WTC11 (cell line): Measurements from ENCODE around the gene NLN. TPM values are rescaled to one million over a fixed set of nuclear protein-coding genes. Genes with fewer than 3 reads are reported as not detected.

Experiments
- ATAC-seq: fragments of 200-7000 bp; cut with Tn5 transposase; 2 replicates; pipeline ENCODE4 v1.10.0; 2021; ENCODE audit warnings: mild to moderate bottlenecking, moderate library complexity
- CTCF ChIA-PET: fragments of 300-600 bp; sonication (Branson Sonifier 250); formaldehyde crosslinking; loops from one replicate; lab custom pipeline; 2021; ENCODE audit warnings: antibody characterized with exemption; lab: Charles Lee
- POLR2A ChIA-PET: fragments of 350-600 bp; sonication (Branson Sonifier 250); formaldehyde crosslinking; loops from one replicate; lab custom pipeline; 2021; ENCODE audit warnings: antibody characterized with exemption; lab: Charles Lee
- DNase-seq: peaks from one replicate; pipeline ENCODE4 v3.0.0; 2021; ENCODE audit warnings: low spot score
- H3K27ac Mint-ChIP-seq: 2 replicates; pipeline ENCODE4 v1.8.0; 2021; ENCODE audit warnings: mixed read lengths
- H3K27me3 Mint-ChIP-seq: 2 replicates; pipeline ENCODE4 v1.8.0; 2021; ENCODE audit warnings: low read depth, mild to moderate bottlenecking, moderate library complexity, mixed read lengths
- H3K36me3 Mint-ChIP-seq: 2 replicates; pipeline ENCODE4 v1.8.0; 2021; ENCODE audit warnings: mixed read lengths
- H3K4me1 Mint-ChIP-seq: 2 replicates; pipeline ENCODE4 v1.8.0; 2022; ENCODE audit warnings: mixed read lengths
- H3K4me3 Mint-ChIP-seq: 2 replicates; pipeline ENCODE4 v1.8.0; 2021; ENCODE audit warnings: mild to moderate bottlenecking, moderate library complexity, mixed read lengths
- H3K9me3 Mint-ChIP-seq: 2 replicates; pipeline ENCODE4 v1.8.0; 2021; ENCODE audit warnings: mixed read lengths
- ATF3 ChIP-seq: sonication (generic); formaldehyde crosslinking; conservative IDR thresholded peaks from 2 replicates; pipeline ENCODE4 v1.8.1; 2022; ENCODE audit warnings: mild to moderate bottlenecking, missing genetic modification reagents
- CDX4 ChIP-seq: fragments of 250-450 bp; sonication (Bioruptor Pico); IDR thresholded peaks from 2 replicates; pipeline ENCODE4 v1.9.0; 2021; ENCODE audit warnings: moderate library complexity, mild to moderate bottlenecking, inconsistent platforms, borderline replicate concordance
- CREB1 ChIP-seq: sonication (generic); formaldehyde crosslinking; IDR thresholded peaks from 2 replicates; pipeline ENCODE4 v1.8.0; 2023; ENCODE audit warnings: mild to moderate bottlenecking, missing genetic modification reagents
- CTCF ChIP-seq: fragments of 200-600 bp; IDR thresholded peaks from 2 replicates; pipeline ENCODE4 v1.8.0; 2022; ENCODE audit warnings: antibody characterized with exemption
- EMX1 ChIP-seq: fragments of 250-450 bp; sonication (Bioruptor Pico); IDR thresholded peaks from 2 replicates; pipeline ENCODE4 v1.8.0; 2021; ENCODE audit warnings: mild to moderate bottlenecking
- JUN ChIP-seq: sonication (generic); formaldehyde crosslinking; IDR thresholded peaks from 2 replicates; pipeline ENCODE4 v1.8.0; 2023; ENCODE audit warnings: mild to moderate bottlenecking, missing genetic modification reagents
- KAT7 ChIP-seq: sonication (generic); formaldehyde crosslinking; IDR thresholded peaks from 2 replicates; pipeline ENCODE4 v1.8.1; 2023; ENCODE audit warnings: missing genetic modification reagents, mild to moderate bottlenecking, borderline replicate concordance
- MXD4 ChIP-seq: fragments of 250-450 bp; sonication (Bioruptor Pico); IDR thresholded peaks from 2 replicates; pipeline ENCODE4 v1.8.0; 2021; ENCODE audit warnings: mild to moderate bottlenecking, moderate library complexity, borderline replicate concordance
- MYBL2 ChIP-seq: sonication (generic); formaldehyde crosslinking; IDR thresholded peaks from 2 replicates; pipeline ENCODE4 v1.8.1; 2023; ENCODE audit warnings: mild to moderate bottlenecking, moderate library complexity, missing genetic modification reagents
- NFATC4 ChIP-seq: fragments of 250-450 bp; sonication (Bioruptor Pico); IDR thresholded peaks from 2 replicates; pipeline ENCODE4 v1.9.0; 2021; ENCODE audit warnings: mild to moderate bottlenecking
- NR3C1 ChIP-seq: sonication (generic); formaldehyde crosslinking; conservative IDR thresholded peaks from 2 replicates; pipeline ENCODE4 v1.8.1; 2023; ENCODE audit warnings: low read depth, mild to moderate bottlenecking, missing genetic modification reagents
- PREB ChIP-seq: sonication (generic); formaldehyde crosslinking; IDR thresholded peaks from 2 replicates; pipeline ENCODE4 v1.8.1; 2022; ENCODE audit warnings: mild to moderate bottlenecking, missing genetic modification reagents, moderate library complexity, borderline replicate concordance
- RORB ChIP-seq: fragments of 250-450 bp; sonication (Bioruptor Pico); IDR thresholded peaks from 2 replicates; pipeline ENCODE4 v1.9.0; 2021; ENCODE audit warnings: mild to moderate bottlenecking
- SMAD3 ChIP-seq: sonication (generic); formaldehyde crosslinking; IDR thresholded peaks from 2 replicates; pipeline ENCODE4 v1.8.0; 2022; ENCODE audit warnings: missing genetic modification reagents, mild to moderate bottlenecking, borderline replicate concordance
- SMAD4 ChIP-seq: sonication (generic); formaldehyde crosslinking; IDR thresholded peaks from 2 replicates; pipeline ENCODE4 v1.8.0; 2022; ENCODE audit warnings: mild to moderate bottlenecking, missing genetic modification reagents
- SOX15 ChIP-seq: fragments of 250-450 bp; sonication (Bioruptor Pico); IDR thresholded peaks from 2 replicates; pipeline ENCODE4 v1.9.0; 2021; ENCODE audit warnings: mild to moderate bottlenecking
- TP53 ChIP-seq: sonication (generic); formaldehyde crosslinking; IDR thresholded peaks from 2 replicates; pipeline ENCODE4 v1.8.1; 2023; ENCODE audit warnings: mild to moderate bottlenecking, missing genetic modification reagents
- ZNF219 ChIP-seq: sonication (generic); formaldehyde crosslinking; IDR thresholded peaks from 2 replicates; pipeline ENCODE4 v1.8.0; 2023; ENCODE audit warnings: missing genetic modification reagents, mild to moderate bottlenecking, borderline replicate concordance
- ZNF281 ChIP-seq: sonication (generic); formaldehyde crosslinking; IDR thresholded peaks from 2 replicates; pipeline ENCODE4 v1.8.0; 2023; ENCODE audit warnings: mild to moderate bottlenecking, missing genetic modification reagents
- ZNF317 ChIP-seq: sonication (generic); formaldehyde crosslinking; IDR thresholded peaks from 2 replicates; pipeline ENCODE4 v1.8.1; 2023; ENCODE audit warnings: low read depth, mild to moderate bottlenecking, moderate library complexity, missing genetic modification reagents, borderline replicate concordance
- ZNF423 ChIP-seq: fragments of 250-450 bp; sonication (Bioruptor Pico); IDR thresholded peaks from 2 replicates; pipeline ENCODE4 v2.1.2; 2022; ENCODE audit warnings: mild to moderate bottlenecking, moderate library complexity
- total RNA-seq: library from RNA; stranded (reverse); gene quantifications from 3 replicates; pipeline ENCODE4 v1.2.3, GENCODE V29; 2021
- TF ChIP-seq, protein P1 (sequence below): sonication (generic); formaldehyde crosslinking; IDR thresholded peaks from 2 replicates; pipeline ENCODE4 v1.8.1; 2023; ENCODE audit warnings: mild to moderate bottlenecking, missing genetic modification reagents, moderate library complexity
- TF ChIP-seq, protein P2 (sequence below): sonication (generic); formaldehyde crosslinking; IDR thresholded peaks from 2 replicates; pipeline ENCODE4 v1.8.1; 2022; ENCODE audit warnings: mild to moderate bottlenecking, moderate library complexity, missing genetic modification reagents
- TF ChIP-seq, protein P3 (sequence below): sonication (generic); formaldehyde crosslinking; IDR thresholded peaks from 2 replicates; pipeline ENCODE4 v1.8.1; 2022; ENCODE audit warnings: low read depth, missing genetic modification reagents, borderline replicate concordance

The NLN gene
- total RNA-seq, 1 experiment from 2014 or later = 163 TPM

- TF ChIP-seq NFATC4 (CRISPR knock-in tag) (no peak), MYBL2 (CRISPR knock-in tag) (no peak), JUN (CRISPR knock-in tag) (no peak), CDX4 (CRISPR knock-in tag) (no peak), PREB (no peak), ZNF281 (CRISPR knock-in tag) (no peak), CTCF (no peak), SOX15 (CRISPR knock-in tag) (no peak), ZNF317 (CRISPR knock-in tag) (no peak), ZNF219 (CRISPR knock-in tag) (no peak), MXD4 (CRISPR knock-in tag) (no peak), SMAD3 (CRISPR knock-in tag) (no peak), ATF3 (CRISPR knock-in tag) (no peak), SMAD4 (CRISPR knock-in tag) (no peak), RORB (no peak)
- TF ChIP-seq, protein P1, sequence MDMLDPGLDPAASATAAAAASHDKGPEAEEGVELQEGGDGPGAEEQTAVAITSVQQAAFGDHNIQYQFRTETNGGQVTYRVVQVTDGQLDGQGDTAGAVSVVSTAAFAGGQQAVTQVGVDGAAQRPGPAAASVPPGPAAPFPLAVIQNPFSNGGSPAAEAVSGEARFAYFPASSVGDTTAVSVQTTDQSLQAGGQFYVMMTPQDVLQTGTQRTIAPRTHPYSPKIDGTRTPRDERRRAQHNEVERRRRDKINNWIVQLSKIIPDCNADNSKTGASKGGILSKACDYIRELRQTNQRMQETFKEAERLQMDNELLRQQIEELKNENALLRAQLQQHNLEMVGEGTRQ = no peak
- TF ChIP-seq, protein P2, sequence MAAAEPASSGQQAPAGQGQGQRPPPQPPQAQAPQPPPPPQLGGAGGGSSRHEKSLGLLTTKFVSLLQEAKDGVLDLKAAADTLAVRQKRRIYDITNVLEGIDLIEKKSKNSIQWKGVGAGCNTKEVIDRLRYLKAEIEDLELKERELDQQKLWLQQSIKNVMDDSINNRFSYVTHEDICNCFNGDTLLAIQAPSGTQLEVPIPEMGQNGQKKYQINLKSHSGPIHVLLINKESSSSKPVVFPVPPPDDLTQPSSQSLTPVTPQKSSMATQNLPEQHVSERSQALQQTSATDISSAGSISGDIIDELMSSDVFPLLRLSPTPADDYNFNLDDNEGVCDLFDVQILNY = no peak
- Mint-ChIP-seq H3K4me3 (no peak overlapping the region), H3K27me3 (no peaks in the 10 kb centered on the region)
These were observed 80.8 kb downstream of the NLN start for GRCh38 chr5:65802820-65803219.

DNA sequence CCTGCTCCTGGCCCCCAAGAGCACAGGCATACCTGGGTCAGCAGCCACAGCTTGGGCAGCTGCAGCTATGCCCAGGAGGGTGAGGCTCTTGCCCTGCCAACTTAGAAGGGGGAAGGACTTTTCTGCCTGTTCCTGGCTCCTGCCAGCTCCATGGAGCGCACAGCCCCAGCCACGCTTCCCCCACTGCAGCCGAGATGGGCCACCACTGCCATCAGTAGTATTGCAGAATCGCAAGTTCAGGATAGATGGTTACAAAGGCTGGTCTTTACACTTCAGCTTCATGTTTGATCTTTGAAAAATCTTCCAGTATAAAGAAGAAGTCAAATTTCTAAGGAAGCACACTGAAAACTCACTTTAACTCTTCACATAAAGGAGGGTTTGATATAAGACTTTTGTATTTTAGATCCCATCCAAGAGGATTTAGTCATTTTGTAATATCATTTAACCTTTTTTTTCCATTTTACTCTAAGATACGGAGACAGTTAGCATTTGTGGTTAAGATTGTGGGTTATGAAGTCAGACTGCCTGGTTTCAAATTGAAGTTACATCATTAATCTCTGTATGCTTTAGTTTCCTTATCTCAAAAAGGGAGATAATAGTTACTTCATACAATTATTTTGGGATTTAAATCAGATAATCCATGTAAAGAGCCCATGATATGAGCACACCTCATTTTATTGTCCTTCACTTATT is 81.8 kb downstream of the NLN start:
- ATAC-seq (no peak), DNase-seq (no peak)
- Mint-ChIP-seq H3K36me3 (peaks cover 57% of the 10 kb centered on the region), H3K27me3 (no peaks in the 10 kb centered on the region), H3K4me3 (no peak overlapping the region), H3K4me1 (no peaks in the 10 kb centered on the region), H3K9me3 (no peaks in the 10 kb centered on the region), H3K27ac (no peak overlapping the region)
- POLR2A ChIA-PET = no interaction called here
- CTCF ChIA-PET = no interaction called here
- TF ChIP-seq KAT7 (CRISPR knock-in tag) = no peak
- no peak for TF ChIP-seq TP53 (CRISPR knock-in tag)
- TF ChIP-seq ZNF423 (CRISPR knock-in tag) = no peak
- TF ChIP-seq SOX15 (CRISPR knock-in tag) = no peak
- no peak for TF ChIP-seq EMX1
- no peak for TF ChIP-seq NR3C1 (CRISPR knock-in tag)
- TF ChIP-seq, protein P3, sequence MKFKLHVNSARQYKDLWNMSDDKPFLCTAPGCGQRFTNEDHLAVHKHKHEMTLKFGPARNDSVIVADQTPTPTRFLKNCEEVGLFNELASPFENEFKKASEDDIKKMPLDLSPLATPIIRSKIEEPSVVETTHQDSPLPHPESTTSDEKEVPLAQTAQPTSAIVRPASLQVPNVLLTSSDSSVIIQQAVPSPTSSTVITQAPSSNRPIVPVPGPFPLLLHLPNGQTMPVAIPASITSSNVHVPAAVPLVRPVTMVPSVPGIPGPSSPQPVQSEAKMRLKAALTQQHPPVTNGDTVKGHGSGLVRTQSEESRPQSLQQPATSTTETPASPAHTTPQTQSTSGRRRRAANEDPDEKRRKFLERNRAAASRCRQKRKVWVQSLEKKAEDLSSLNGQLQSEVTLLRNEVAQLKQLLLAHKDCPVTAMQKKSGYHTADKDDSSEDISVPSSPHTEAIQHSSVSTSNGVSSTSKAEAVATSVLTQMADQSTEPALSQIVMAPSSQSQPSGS (CRISPR knock-in tag) = no peak
- no peak for TF ChIP-seq PREB
- no peak for TF ChIP-seq CREB1 (CRISPR knock-in tag)

More at GRCh38 chr5:65802820-65803219, 80.8 kb downstream of the NLN start:
- no peak overlapping the region for H3K27ac Mint-ChIP-seq
- ChIA-PET CTCF (no interaction called here), POLR2A (no interaction called here)
- peaks cover 57% of the 10 kb centered on the region for H3K36me3 Mint-ChIP-seq
- DNase-seq (no peak), ATAC-seq (no peak)
- no peaks in the 10 kb centered on the region for H3K9me3 Mint-ChIP-seq
- H3K4me1 Mint-ChIP-seq = no peaks in the 10 kb centered on the region
